CD14-positive monocyte (primary cell): ENCODE measurements around the gene TMEM144. TPM values are rescaled to one million over a fixed set of nuclear protein-coding genes. Genes with fewer than 3 reads are reported as not detected.

Source experiments
- DNase-seq, 3 donors: peaks; one replicate each; pipeline ENCODE4 v3.0.0-alpha.2; 2011 to 2022
- H2AFZ ChIP-seq: 2 replicates; pipeline ENCODE4 v1.6.0; 2012; ENCODE audit warnings: mild to moderate bottlenecking, low read depth, low read length, inconsistent platforms; ENCODE audit not compliant: insufficient read depth, poor library complexity, severe bottlenecking
- H3K27ac ChIP-seq, 2 donors: 1 replicate in 1 of 2; 2 replicates in 1 of 2; pipeline ENCODE4 v1.5.1; 2012 to 2013; ENCODE audit warnings: low read length in 2 of 2, control low read depth in 1 of 2, inconsistent platforms in 1 of 2, low read depth in 1 of 2, mild to moderate bottlenecking in 1 of 2
- H3K27me3 ChIP-seq, 2 donors: one replicate each; pipeline versions ENCODE4 v1.6.0 to v1.6.1; 2011 to 2013; ENCODE audit warnings: low read length in 2 of 2; ENCODE audit not compliant: control insufficient read depth in 2 of 2, insufficient read depth in 2 of 2
- H3K36me3 ChIP-seq, 2 donors: replicated peaks in 1 of 2; 1 replicate in 1 of 2; 2 replicates in 1 of 2; pipeline versions ENCODE4 v1.5.1 to v1.6.1; 2012 to 2013; ENCODE audit warnings: low read length in 2 of 2, control low read depth in 1 of 2, inconsistent platforms in 1 of 2, mild to moderate bottlenecking in 1 of 2; ENCODE audit not compliant: insufficient read depth in 2 of 2, control insufficient read depth in 1 of 2
- H3K4me1 ChIP-seq, 2 donors: 1 replicate in 1 of 2; 2 replicates in 1 of 2; pipeline versions ENCODE4 v1.5.1 to v1.6.1; 2012 to 2013; ENCODE audit warnings: low read length in 2 of 2, control low read depth in 1 of 2, inconsistent platforms in 1 of 2, mild to moderate bottlenecking in 1 of 2, moderate library complexity in 1 of 2; ENCODE audit not compliant: insufficient read depth in 2 of 2, control insufficient read depth in 1 of 2
- H3K4me2 ChIP-seq: replicated peaks from 2 replicates; pipeline ENCODE3; 2012; ENCODE audit warnings: low read length, moderate library complexity, mild to moderate bottlenecking; ENCODE audit not compliant: poor library complexity, severe bottlenecking; ENCODE audit errors: extremely low read depth
- H3K4me3 ChIP-seq, 3 experiments: fragments of 200-600 bp in 1 of 3; sonication (generic) in 1 of 3; replicated peaks in 1 of 3; 1 replicate in 2 of 3; 2 replicates in 1 of 3; pipeline ENCODE4 v1.5.1; 2011 to 2013; ENCODE audit warnings: low read length in 3 of 3, mild to moderate bottlenecking in 3 of 3, control low read depth in 2 of 3, low read depth in 2 of 3, inconsistent platforms in 1 of 3, moderate library complexity in 1 of 3
- H3K79me2 ChIP-seq: 2 replicates; pipeline ENCODE4 v1.6.0; 2012; ENCODE audit warnings: mild to moderate bottlenecking, control low read depth, inconsistent platforms, low read length, moderate library complexity; ENCODE audit not compliant: insufficient read depth
- H3K9ac ChIP-seq: 2 replicates; pipeline ENCODE4 v1.6.0; 2017; ENCODE audit warnings: low read length, mild to moderate bottlenecking; ENCODE audit not compliant: insufficient read depth, poor library complexity, severe bottlenecking
- H3K9me3 ChIP-seq, 2 donors: replicated peaks in 1 of 2; 1 replicate in 1 of 2; 2 replicates in 1 of 2; pipeline versions ENCODE4 v1.5.1 to v1.6.1; 2012 to 2013; ENCODE audit warnings: low read length in 2 of 2, control low read depth in 1 of 2; ENCODE audit not compliant: control insufficient read depth in 1 of 2, insufficient read depth in 1 of 2
- H4K20me1 ChIP-seq: 2 replicates; pipeline ENCODE4 v1.6.0; 2012; ENCODE audit warnings: mild to moderate bottlenecking, low read length, control low read depth, moderate library complexity; ENCODE audit not compliant: insufficient read depth
- H3K27ac Mint-ChIP-seq, 7 donors: one replicate each; pipeline ENCODE4 v1.8.0; 2020; ENCODE audit warnings: mild to moderate bottlenecking in 7 of 7, mixed read lengths in 7 of 7, moderate library complexity in 6 of 7, inconsistent platforms in 2 of 7
- H3K27me3 Mint-ChIP-seq, 3 donors: one replicate each; pipeline ENCODE4 v1.8.0; 2021 to 2022; ENCODE audit warnings: low read depth in 3 of 3, mild to moderate bottlenecking in 3 of 3, mixed read lengths in 3 of 3, moderate library complexity in 3 of 3, inconsistent platforms in 1 of 3
- H3K36me3 Mint-ChIP-seq, 2 donors: one replicate each; pipeline ENCODE4 v1.8.0; 2020; ENCODE audit warnings: mixed read lengths in 2 of 2, inconsistent platforms in 1 of 2, mild to moderate bottlenecking in 1 of 2
- H3K4me1 Mint-ChIP-seq: one replicate; pipeline ENCODE4 v1.8.0; 2020; ENCODE audit warnings: mild to moderate bottlenecking, mixed read lengths
- H3K4me3 Mint-ChIP-seq, 2 donors: one replicate each; pipeline ENCODE4 v1.8.0; 2020; ENCODE audit warnings: mild to moderate bottlenecking in 2 of 2, mixed read lengths in 2 of 2, moderate library complexity in 1 of 2
- H3K9me3 Mint-ChIP-seq, 7 donors: one replicate each; pipeline ENCODE4 v1.8.0; 2020 to 2022; ENCODE audit warnings: mixed read lengths in 7 of 7, mild to moderate bottlenecking in 6 of 7, moderate library complexity in 6 of 7, inconsistent platforms in 2 of 7
- CTCF ChIP-seq: fragments of 200-600 bp; IDR thresholded peaks from one replicate; pipeline ENCODE4 v1.8.0; 2022; ENCODE audit warnings: antibody characterized with exemption, mild to moderate bottlenecking
- WGBS: methylation state at CpG from one replicate; pipeline ENCODE4 v1.1.5; 2013; ENCODE audit warnings: missing lambda C conversion rate; ENCODE audit not compliant: insufficient coverage; 5-methylcytosine and 5-hydroxymethylcytosine counted together
- intact Hi-C, 2 donors: fragments of 100-400 bp; cut with micrococcal nuclease; formaldehyde crosslinking; loops; one replicate each; pipeline versions ENCODE4 v1.15.0 to v1.15.1; 2023
- polyA plus RNA-seq, 3 donors: library from polyadenylated mRNA; depleted of rRNA in 1 of 3; unstranded in 2 of 3; stranded (reverse) in 1 of 3; fragments of 300-500 nt in 2 of 3; fragments of >200 nt in 1 of 3; fragmentation: Illumina TruSeq in 2 of 3; gene quantifications; 1 replicate in 2 of 3; 2 replicates in 1 of 3; pipeline ENCODE4 v1.2.3, GENCODE V29; 2012 to 2021

Gene TMEM144
- polyA plus RNA-seq, 3 donors, result 1.0 to 27.9 (median 1.5) TPM

GRCh38 chr4:158186815-158187214 is 23.5 kb upstream of the TMEM144 start:
- TF ChIP-seq CTCF, result no peak
- Mint-ChIP-seq H3K36me3 (peaks cover 64 to 90% of the 10 kb centered on the region in 2 donors), H3K4me3 (no peak overlapping the region), H3K9me3 (peaks cover 0 to 3% (median 0%) of the 10 kb centered on the region in 7 donors), H3K27me3 (no peaks in the 10 kb centered on the region), H3K27ac (no peak overlapping the region), H3K4me1 (peaks cover 11% of the 10 kb centered on the region)
- Histone ChIP-seq H3K4me2 (no peak overlapping the region), H3K27me3 (no peaks in the 10 kb centered on the region), H3K9me3 (no peaks in the 10 kb centered on the region), H3K4me3 (no peak overlapping the region), H4K20me1 (no peaks in the 10 kb centered on the region), H3K9ac (no peak overlapping the region), H3K36me3 (peaks cover 22 to 89% of the 10 kb centered on the region in 2 donors), H3K27ac (no peak overlapping the region), H3K79me2 (no peaks in the 10 kb centered on the region), H3K4me1 (peaks cover 0 to 2% of the 10 kb centered on the region in 2 donors), H2AFZ (no peak overlapping the region)
- WGBS, result no CpG with 5 or more reads among the region's 2 CpGs
- intact Hi-C loops, result no loop called here
- no peak for DNase-seq

GRCh38 chr4:158189422-158189821 is 20.9 kb upstream of the TMEM144 start:
- no peaks in the 10 kb centered on the region for H4K20me1 ChIP-seq
- H3K27ac Mint-ChIP-seq, result peak overlapping the region in 1 of 7 donors; percentile 26
- peak in 2 of 3 donors; percentile 25 to 42 for DNase-seq
- H3K4me3 ChIP-seq, result no peak overlapping the region
- no peak overlapping the region for H3K9ac ChIP-seq
- peaks cover 15% of the 10 kb centered on the region for H3K4me1 Mint-ChIP-seq
- WGBS, result 100% methylated on average over 1 of the region's 1 CpG
- H3K27me3 ChIP-seq, result no peaks in the 10 kb centered on the region
- intact Hi-C loops, result no loop called here
- H3K36me3 Mint-ChIP-seq, result peaks cover 60 to 86% of the 10 kb centered on the region in 2 donors
- TF ChIP-seq CTCF, result no peak
- H3K36me3 ChIP-seq, result peaks cover 14 to 79% of the 10 kb centered on the region in 2 donors
- H3K27ac ChIP-seq, result no peak overlapping the region
- no peak overlapping the region for H3K4me3 Mint-ChIP-seq
- no peaks in the 10 kb centered on the region for H3K79me2 ChIP-seq
- H3K4me1 ChIP-seq, result peaks cover 0 to 2% of the 10 kb centered on the region in 2 donors
- H3K9me3 ChIP-seq, result no peaks in the 10 kb centered on the region
- no peak overlapping the region for H2AFZ ChIP-seq
- no peaks in the 10 kb centered on the region for H3K27me3 Mint-ChIP-seq
- peaks cover 0 to 3% (median 0%) of the 10 kb centered on the region in 7 donors for H3K9me3 Mint-ChIP-seq
- no peak overlapping the region for H3K4me2 ChIP-seq
